IMR-90 (cell line): ENCODE data around the gene SRCIN1. TPM values are rescaled to one million over a fixed set of nuclear protein-coding genes. Genes with fewer than 3 reads are reported as not detected.

Source experiments
- ATAC-seq: fragments of 200-7000 bp; cut with Tn5 transposase; 2 replicates; pipeline ENCODE4 v1.9.1; 2020; ENCODE audit warnings: low read depth, mild to moderate bottlenecking, moderate library complexity
- BruUV-seq: library from RNA; stranded (reverse); fragments of 400-500 nt; replicated peaks from 2 replicates; lab custom pipeline; 2021; lab: Mats Ljungman, UMichigan
- CTCF ChIA-PET: fragments of 300-600 bp; formaldehyde crosslinking; extraction: SDS; loops from one replicate; lab custom pipeline; 2021; ENCODE audit warnings: antibody characterized with exemption; lab: Yijun Ruan, JAX
- POLR2A ChIA-PET: fragments of 300-600 bp; sonication (Branson Sonifier 250); formaldehyde crosslinking; loops from one replicate; lab custom pipeline; 2022; ENCODE audit warnings: antibody characterized with exemption; ENCODE audit not compliant: unreplicated experiment; lab: Charles Lee
- DNase-seq: peaks from one replicate; pipeline ENCODE4 v3.0.0; 2013
- H2AFZ ChIP-seq: replicated peaks from 2 replicates; pipeline ENCODE3; 2013; ENCODE audit warnings: low read length, mild to moderate bottlenecking; ENCODE audit not compliant: poor library complexity
- H2AK5ac ChIP-seq: 2 replicates; pipeline ENCODE4 v1.6.1; 2013; ENCODE audit warnings: low read depth, low read length, inconsistent platforms
- H2AK9ac ChIP-seq: replicated peaks from 2 replicates; pipeline ENCODE3; 2013; ENCODE audit warnings: mild to moderate bottlenecking, low read depth, low read length, moderate library complexity; ENCODE audit not compliant: poor library complexity
- H2BK120ac ChIP-seq: 2 replicates; pipeline ENCODE4 v1.6.1; 2013; ENCODE audit warnings: low read depth, low read length, inconsistent platforms
- H2BK15ac ChIP-seq: 3 replicates; pipeline ENCODE4 v1.6.1; 2013; ENCODE audit warnings: low read depth, low read length, inconsistent platforms
- H2BK20ac ChIP-seq: 2 replicates; pipeline ENCODE4 v1.6.1; 2013; ENCODE audit warnings: low read depth, mild to moderate bottlenecking, inconsistent platforms, low read length, moderate library complexity
- H2BK5ac ChIP-seq: 2 replicates; pipeline ENCODE4 v1.6.1; 2013; ENCODE audit warnings: mild to moderate bottlenecking, low read depth, low read length, inconsistent platforms; ENCODE audit not compliant: poor library complexity, severe bottlenecking
- H3K14ac ChIP-seq: replicated peaks from 2 replicates; pipeline ENCODE4 v1.6.1; 2013; ENCODE audit warnings: low read depth, low read length, inconsistent platforms
- H3K18ac ChIP-seq: 2 replicates; pipeline ENCODE4 v1.6.1; 2013; ENCODE audit warnings: low read depth, low read length, control low read depth
- H3K23ac ChIP-seq: 2 replicates; pipeline ENCODE4 v1.6.1; 2013; ENCODE audit warnings: low read depth, low read length, inconsistent platforms
- H3K27ac ChIP-seq: 2 replicates; pipeline ENCODE4 v1.5.1; 2013; ENCODE audit warnings: mild to moderate bottlenecking, control low read depth, low read length; ENCODE audit not compliant: insufficient read depth
- H3K27me3 ChIP-seq: 2 replicates; pipeline ENCODE4 v1.6.1; 2013; ENCODE audit warnings: low read length; ENCODE audit not compliant: control insufficient read depth, insufficient read depth
- H3K36me3 ChIP-seq: 2 replicates; pipeline ENCODE4 v1.6.1; 2013; ENCODE audit warnings: low read length, mixed read lengths; ENCODE audit not compliant: control insufficient read depth, insufficient read depth
- H3K4ac ChIP-seq: 2 replicates; pipeline ENCODE4 v1.6.1; 2013; ENCODE audit warnings: low read depth, low read length, inconsistent platforms
- H3K4me1 ChIP-seq: 2 replicates; pipeline ENCODE4 v1.6.1; 2013; ENCODE audit warnings: low read length, mixed read lengths; ENCODE audit not compliant: control insufficient read depth, insufficient read depth
- H3K4me2 ChIP-seq: 2 replicates; pipeline ENCODE4 v1.6.1; 2013; ENCODE audit warnings: low read depth, mild to moderate bottlenecking, control low read depth, low read length, moderate library complexity
- H3K4me3 ChIP-seq: 2 replicates; pipeline ENCODE4 v1.5.1; 2013; ENCODE audit warnings: low read depth, mild to moderate bottlenecking, control low read depth, low read length, moderate library complexity; ENCODE audit not compliant: insufficient read depth
- H3K56ac ChIP-seq: 2 replicates; pipeline ENCODE4 v1.6.1; 2013; ENCODE audit warnings: low read length, inconsistent platforms; ENCODE audit not compliant: insufficient read depth; ENCODE audit errors: extremely low read depth
- H3K79me1 ChIP-seq, 2 experiments: 2 replicates each; pipeline ENCODE4 v1.6.1; 2013; ENCODE audit warnings: low read length in 2 of 2, inconsistent platforms in 1 of 2, low read depth in 1 of 2
- H3K9ac ChIP-seq: 2 replicates; pipeline ENCODE4 v1.6.1; 2013; ENCODE audit warnings: low read depth, low read length, control low read depth
- H3K9me1 ChIP-seq: 2 replicates; pipeline ENCODE4 v1.6.1; 2013; ENCODE audit warnings: low read length, inconsistent platforms; ENCODE audit not compliant: insufficient read depth
- H3K9me3 ChIP-seq: 2 replicates; pipeline ENCODE4 v1.6.1; 2013; ENCODE audit warnings: low read length; ENCODE audit not compliant: control insufficient read depth, insufficient read depth
- H4K20me1 ChIP-seq: 2 replicates; pipeline ENCODE4 v1.6.1; 2013; ENCODE audit warnings: low read length, inconsistent platforms; ENCODE audit not compliant: insufficient read depth
- H4K5ac ChIP-seq: 2 replicates; pipeline ENCODE4 v1.6.1; 2013; ENCODE audit warnings: mild to moderate bottlenecking, low read depth, low read length, control low read depth
- H4K8ac ChIP-seq, 2 experiments: 2 replicates each; pipeline ENCODE4 v1.6.1; 2013; ENCODE audit warnings: low read depth in 2 of 2, low read length in 2 of 2, control low read depth in 1 of 2, inconsistent platforms in 1 of 2
- H4K91ac ChIP-seq: 2 replicates; pipeline ENCODE4 v1.6.1; 2013; ENCODE audit warnings: low read depth, low read length, inconsistent platforms; ENCODE audit not compliant: insufficient read depth
- CHD1 ChIP-seq: IDR thresholded peaks from 2 replicates; pipeline ENCODE4 v1.6.1; 2012; ENCODE audit warnings: low read depth, low read length, improper control_type of control experiment
- CTCF ChIP-seq: conservative IDR thresholded peaks from 2 replicates; pipeline ENCODE4 v1.5.1; 2012; ENCODE audit warnings: mild to moderate bottlenecking, low read depth, low read length, improper control_type of control experiment
- FOS ChIP-seq: fragments of 150-350 bp; IDR thresholded peaks from 2 replicates; pipeline ENCODE4 v1.6.1; 2016; ENCODE audit warnings: low read depth, low read length
- MAFK ChIP-seq: IDR thresholded peaks from 2 replicates; pipeline ENCODE4 v1.6.1; 2012; ENCODE audit warnings: low read depth, low read length, improper control_type of control experiment
- MAZ ChIP-seq: IDR thresholded peaks from 2 replicates; pipeline ENCODE4 v1.6.1; 2012; ENCODE audit warnings: low read depth, mild to moderate bottlenecking, low read length, improper control_type of control experiment, moderate library complexity, borderline replicate concordance
- NFE2L2 ChIP-seq: fragments of 150-350 bp; IDR thresholded peaks from 2 replicates; pipeline ENCODE4 v1.6.1; 2016; ENCODE audit warnings: low read depth, mild to moderate bottlenecking, low read length
- RAD21 ChIP-seq: IDR thresholded peaks from 2 replicates; pipeline ENCODE4 v1.6.1; 2012; ENCODE audit warnings: low read length, improper control_type of control experiment
- RCOR1 ChIP-seq: IDR thresholded peaks from 2 replicates; pipeline ENCODE4 v1.6.1; 2012; ENCODE audit warnings: mild to moderate bottlenecking, low read length, improper control_type of control experiment; ENCODE audit not compliant: insufficient replicate concordance
- RFX5 ChIP-seq: IDR thresholded peaks from 2 replicates; pipeline ENCODE4 v1.8.0; 2012; ENCODE audit warnings: low read depth, mild to moderate bottlenecking, low read length, moderate library complexity
- USF2 ChIP-seq: fragments of 150-350 bp; IDR thresholded peaks from 2 replicates; pipeline ENCODE4 v1.6.1; 2017; ENCODE audit warnings: mild to moderate bottlenecking, antibody characterized with exemption, low read length, low read depth
- WGBS, 2 experiments: methylation state at CpG; one replicate each; pipeline versions ENCODE4 v1.1.5 to v1.1.7; 2013; ENCODE audit warnings: missing lambda C conversion rate in 2 of 2; ENCODE audit not compliant: insufficient read length in 1 of 2; ENCODE audit errors: extremely low coverage in 2 of 2; 5-methylcytosine and 5-hydroxymethylcytosine counted together
- dilution Hi-C: fragments of 300-500 bp; cut with HindIII; formaldehyde crosslinking; loops from one replicate; pipeline ENCODE4 v1.14.3; 2018; ENCODE audit warnings: low sequenced_read_pairs; ENCODE audit not compliant: unreplicated experiment
- in situ Hi-C: fragments of 300-500 bp; cut with MboI; formaldehyde crosslinking; loops from 3 replicates; pipeline ENCODE4 v1.14.3; 2019; ENCODE audit warnings: low sequenced_read_pairs, inconsistent platforms, mixed read lengths
- intact Hi-C: fragments of 100-400 bp; cut with micrococcal nuclease; formaldehyde crosslinking; loops from 2 replicates; pipeline ENCODE4 v1.10.0; 2022
- polyA plus RNA-seq, 3 experiments: library from polyadenylated mRNA; depleted of rRNA; stranded (reverse); fragments of >200 nt; gene quantifications; 2 replicates each; pipeline ENCODE4 v1.2.3, GENCODE V29; 2012; ENCODE audit warnings: low replicate concordance in 1 of 3
- total RNA-seq: library from RNA; depleted of rRNA; stranded (reverse); fragments of >200 nt; gene quantifications from 2 replicates; pipeline ENCODE4 v1.2.3, GENCODE V29; 2012
- TF ChIP-seq, protein P1 (sequence below): fragments of 150-350 bp; IDR thresholded peaks from 2 replicates; pipeline ENCODE4 v1.6.1; 2016; ENCODE audit warnings: low read depth, mild to moderate bottlenecking, low read length, moderate library complexity, borderline replicate concordance

The SRCIN1 gene
- total and polyA plus RNA-seq, 2 of the 4 experiments (the other 2 are of a cell fraction): not detected

DNA sequence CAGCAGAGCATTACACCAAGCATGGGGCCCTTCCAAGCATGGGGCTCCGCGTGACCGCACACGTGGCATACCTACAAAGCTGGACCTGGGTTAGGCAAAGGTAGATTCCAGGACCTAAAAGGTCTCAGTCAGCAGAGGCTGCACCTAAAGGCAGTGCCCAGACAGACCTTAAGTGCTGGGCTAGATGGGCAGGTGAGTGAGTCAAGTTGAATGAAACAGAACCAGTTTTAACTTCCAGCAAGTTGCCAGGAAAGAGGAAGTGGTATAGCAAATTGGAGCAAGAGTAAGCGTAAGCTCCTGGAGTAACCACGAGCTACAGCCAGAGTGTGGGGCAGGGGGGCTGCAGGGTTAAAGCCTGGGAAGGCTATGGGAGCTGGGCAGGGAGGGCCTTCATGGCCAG lies 49.5 kb downstream of the SRCIN1 start (continued):
- TF ChIP-seq RFX5 (no peak), MAFK (no peak), NFE2L2 (no peak), RAD21 (no peak)

- H4K20me1 ChIP-seq: no peaks in the 10 kb centered on the region
- 0 out of 2 replicates have a peak, but pooled peaks cover 2% of the 10 kb centered on the region for H3K9me1 ChIP-seq
- H2BK120ac ChIP-seq: no peak overlapping the region
- H2BK5ac ChIP-seq: no peak overlapping the region
- no peak overlapping the region for H3K4me3 ChIP-seq
- H3K36me3 ChIP-seq: no peaks in the 10 kb centered on the region
- H3K56ac ChIP-seq: no peak overlapping the region
- H3K4me1 ChIP-seq: peaks cover 2% of the 10 kb centered on the region; the same call in 1 of the 2 replicates
- H4K8ac ChIP-seq: no peak overlapping the region
- no peak overlapping the region for H2AK5ac ChIP-seq
- ChIA-PET CTCF (interaction anchor here (1.0 to 1.3 kb wide), 2 partner anchors 109 to 206 kb away, joined by 3 to 4 read pairs; no protein-coding TSS in a partner anchor), POLR2A (no interaction called here)
- H3K14ac ChIP-seq: no peak overlapping the region
- intact Hi-C loops: no loop called here
- no peak overlapping the region for H3K27ac ChIP-seq
- H2BK15ac ChIP-seq: no peak overlapping the region
- no peak overlapping the region for H2BK20ac ChIP-seq
- no peak overlapping the region for H2AFZ ChIP-seq
- WGBS, 2 experiments: 0% methylated on average over 2 of the region's 8 CpGs; no CpG with 5 or more reads in 1 of the 2 experiments
- dilution Hi-C loops: no loop called here
- no peak overlapping the region for H3K4ac ChIP-seq
- peaks cover 49% of the 10 kb centered on the region for H3K27me3 ChIP-seq
- no peak overlapping the region for H2AK9ac ChIP-seq
- no peak overlapping the region for H3K4me2 ChIP-seq
- peak; percentile 14 for DNase-seq
- H4K5ac ChIP-seq: no peak overlapping the region
- no peak overlapping the region for H3K18ac ChIP-seq
- in situ Hi-C loops: no loop called here
- no peak for ATAC-seq
- no peak overlapping the region for H3K23ac ChIP-seq
- H3K79me1 ChIP-seq: no peaks in the 10 kb centered on the region
- no peaks in the 10 kb centered on the region; the same call in 1 of the 2 replicates for H3K9me3 ChIP-seq
- no TSS peak for BruUV-seq
- no peak overlapping the region for H3K9ac ChIP-seq
- no peak overlapping the region for H4K91ac ChIP-seq
- TF ChIP-seq MAFK (no peak), FOS (no peak), RCOR1 (no peak), USF2 (no peak), MAZ (no peak), CTCF (no peak), CHD1 (no peak)
- TF ChIP-seq, protein P1, sequence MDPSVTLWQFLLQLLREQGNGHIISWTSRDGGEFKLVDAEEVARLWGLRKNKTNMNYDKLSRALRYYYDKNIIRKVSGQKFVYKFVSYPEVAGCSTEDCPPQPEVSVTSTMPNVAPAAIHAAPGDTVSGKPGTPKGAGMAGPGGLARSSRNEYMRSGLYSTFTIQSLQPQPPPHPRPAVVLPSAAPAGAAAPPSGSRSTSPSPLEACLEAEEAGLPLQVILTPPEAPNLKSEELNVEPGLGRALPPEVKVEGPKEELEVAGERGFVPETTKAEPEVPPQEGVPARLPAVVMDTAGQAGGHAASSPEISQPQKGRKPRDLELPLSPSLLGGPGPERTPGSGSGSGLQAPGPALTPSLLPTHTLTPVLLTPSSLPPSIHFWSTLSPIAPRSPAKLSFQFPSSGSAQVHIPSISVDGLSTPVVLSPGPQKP: no peak
Observed at GRCh38 chr17:38554430-38555350, 51.1 kb downstream of the SRCIN1 start.
